Measurements from ENCODE around the gene SIRT3.
A peak's percentile ranks its signal among the peaks of the same experiment; 100 is the strongest.
"Not testable (repeated sequence)": the region's sequence is repeated elsewhere in the genome, so short reads cannot be mapped to it uniquely, and the experiment has no call there.

Gene SIRT3

GRCh38 chr11:196786-197731, 39.1 kb downstream of the SIRT3 start:
- DNase-seq: peak in 1 of 3 experiments; percentile 0
- no peaks in the 10 kb centered on the region for H3K27me3 Mint-ChIP-seq
- H3K9me3 Mint-ChIP-seq: no peaks in the 10 kb centered on the region
- H3K27ac Mint-ChIP-seq: no peak overlapping the region
- no peak overlapping the region for H3K4me3 Mint-ChIP-seq
- H3K4me1 Mint-ChIP-seq (ENCODE audit: low read depth in 2 of 2): peaks cover 2 to 7% of the 10 kb centered on the region in 2 donors
- H3K36me3 Mint-ChIP-seq (ENCODE audit: insufficient read depth): peaks cover 3% of the 10 kb centered on the region
- no peak for ATAC-seq (replicated peaks)

GRCh38 chr11:193481-193880, 42.7 kb downstream of the SIRT3 start:
- not testable (repeated sequence) for H3K4me1 Mint-ChIP-seq (ENCODE audit: low read depth in 2 of 2); H3K4me3 Mint-ChIP-seq; DNase-seq; H3K36me3 Mint-ChIP-seq (ENCODE audit: insufficient read depth); ATAC-seq (replicated peaks); H3K9me3 Mint-ChIP-seq; H3K27me3 Mint-ChIP-seq; H3K27ac Mint-ChIP-seq

GRCh38 chr11:192674-193128, 43.4 kb downstream of the SIRT3 start, which contains the start of gene SCGB1C1:
TSS of gene SCGB1C1 (plus strand) at chr11:193078. CDS start at chr11:193100, 22 bp downstream.
- not testable (repeated sequence) for H3K4me3 Mint-ChIP-seq; H3K27me3 Mint-ChIP-seq; ATAC-seq (replicated peaks); H3K9me3 Mint-ChIP-seq; H3K4me1 Mint-ChIP-seq (ENCODE audit: low read depth in 2 of 2); H3K36me3 Mint-ChIP-seq (ENCODE audit: insufficient read depth); DNase-seq
- H3K27ac Mint-ChIP-seq: peak within 1 kb of the TSS in 1 of 2 donors; percentile 38

- peak overlapping the region in 1 of 2 donors; percentile 38 for H3K27ac Mint-ChIP-seq
- not testable (repeated sequence) for H3K27me3 Mint-ChIP-seq; H3K4me1 Mint-ChIP-seq (ENCODE audit: low read depth in 2 of 2); H3K9me3 Mint-ChIP-seq; H3K36me3 Mint-ChIP-seq (ENCODE audit: insufficient read depth)
- DNase-seq: peak; percentile 42 to 57 (median 47)
- peak overlapping the region in 1 of 2 donors; percentile 72 for H3K4me3 Mint-ChIP-seq
- peak; percentile 78 for ATAC-seq (replicated peaks)
These were observed 44.4 kb downstream of the SIRT3 start for GRCh38 chr11:191490-192478.

- not testable (repeated sequence) for H3K4me3 Mint-ChIP-seq; H3K4me1 Mint-ChIP-seq (ENCODE audit: low read depth in 2 of 2); ATAC-seq (replicated peaks); H3K27ac Mint-ChIP-seq; DNase-seq; H3K9me3 Mint-ChIP-seq; H3K27me3 Mint-ChIP-seq; H3K36me3 Mint-ChIP-seq (ENCODE audit: insufficient read depth)
These were observed 45.6 kb downstream of the SIRT3 start for GRCh38 chr11:190546-190945.

GRCh38 chr11:189843-190311, 46.3 kb downstream of the SIRT3 start:
- not testable (repeated sequence) for H3K4me1 Mint-ChIP-seq (ENCODE audit: low read depth in 2 of 2); H3K4me3 Mint-ChIP-seq

GRCh38 chr11:189200-189783, 46.9 kb downstream of the SIRT3 start:
- H3K4me3 Mint-ChIP-seq; H3K4me1 Mint-ChIP-seq (ENCODE audit: low read depth in 2 of 2); H3K9me3 Mint-ChIP-seq; DNase-seq; ATAC-seq (replicated peaks); H3K27ac Mint-ChIP-seq; H3K36me3 Mint-ChIP-seq (ENCODE audit: insufficient read depth); H3K27me3 Mint-ChIP-seq: not testable (repeated sequence)

More at GRCh38 chr11:189843-190311, 46.3 kb downstream of the SIRT3 start:
- not testable (repeated sequence) for H3K36me3 Mint-ChIP-seq (ENCODE audit: insufficient read depth); H3K9me3 Mint-ChIP-seq; H3K27ac Mint-ChIP-seq; H3K27me3 Mint-ChIP-seq
- DNase-seq: peak in 1 of 3 experiments; percentile 38
- ATAC-seq (replicated peaks): peak; percentile 58

GRCh38 chr11:180242-180641, 55.9 kb downstream of the SIRT3 start:
- ATAC-seq (replicated peaks); H3K27me3 Mint-ChIP-seq; DNase-seq; H3K9me3 Mint-ChIP-seq; H3K27ac Mint-ChIP-seq; H3K4me3 Mint-ChIP-seq; H3K4me1 Mint-ChIP-seq (ENCODE audit: low read depth in 2 of 2); H3K36me3 Mint-ChIP-seq (ENCODE audit: insufficient read depth): not testable (repeated sequence)
